B cell (primary cell): ENCODE data around the gene AASDHPPT. TPM values are rescaled to one million over a fixed set of nuclear protein-coding genes. Genes with fewer than 3 reads are reported as not detected.

Experiments
- ATAC-seq: fragments of 200-7000 bp; cut with Tn5 transposase; one replicate; pipeline ENCODE4 v1.10.0; 2021; ENCODE audit warnings: low read depth, mild to moderate bottlenecking, moderate number of reproducible peaks, moderate library complexity
- CTCF ChIA-PET: fragments of 350-600 bp; sonication (Branson Sonifier 250); formaldehyde crosslinking; loops from one replicate; lab custom pipeline; 2021; ENCODE audit warnings: antibody characterized with exemption, inconsistent platforms; lab: Charles Lee
- POLR2A ChIA-PET: fragments of 350-600 bp; sonication (Branson Sonifier 250); formaldehyde crosslinking; loops from one replicate; lab custom pipeline; 2021; ENCODE audit warnings: antibody characterized with exemption; lab: Charles Lee
- DNase-seq: peaks from one replicate; pipeline ENCODE4 v3.0.0; 2013
- H2AFZ ChIP-seq: 2 replicates; pipeline ENCODE4 v1.6.1; 2012; ENCODE audit warnings: mild to moderate bottlenecking, low read depth, low read length; ENCODE audit not compliant: insufficient read depth, poor library complexity, severe bottlenecking
- H3K27ac ChIP-seq, 2 donors: 1 replicate in 1 of 2; 2 replicates in 1 of 2; pipeline ENCODE4 v1.5.1; 2012 to 2013; ENCODE audit warnings: low read length in 2 of 2, mild to moderate bottlenecking in 2 of 2, moderate library complexity in 1 of 2
- H3K27me3 ChIP-seq, 4 experiments: fragments of 200-600 bp in 1 of 4; sonication (generic) in 1 of 4; replicated peaks in 1 of 4; 1 replicate in 2 of 4; 2 replicates in 2 of 4; pipeline versions ENCODE4 v1.6.1 to v1.7.0; 2013 to 2016; ENCODE audit warnings: low read length in 3 of 4, mild to moderate bottlenecking in 2 of 4, mixed read lengths in 1 of 4, moderate library complexity in 1 of 4; ENCODE audit not compliant: insufficient read depth in 4 of 4, control insufficient read depth in 3 of 4; ENCODE audit errors: control extremely low read depth in 1 of 4
- H3K36me3 ChIP-seq, 2 experiments: replicated peaks in 1 of 2; 1 replicate in 1 of 2; 2 replicates in 1 of 2; pipeline versions ENCODE4 v1.6.1 to v1.7.1; 2013; ENCODE audit warnings: low read length in 1 of 2; ENCODE audit not compliant: insufficient read depth in 2 of 2, control insufficient read depth in 1 of 2; ENCODE audit errors: control extremely low read depth in 1 of 2, extremely low read depth in 1 of 2
- H3K4me1 ChIP-seq, 2 donors: fragments of 200-600 bp in 1 of 2; sonication (generic) in 1 of 2; 1 replicate in 1 of 2; 2 replicates in 1 of 2; pipeline versions ENCODE4 v1.5.1 to v1.6.1; 2013 to 2017; ENCODE audit warnings: low read length in 2 of 2; ENCODE audit not compliant: control insufficient read depth in 2 of 2, insufficient read depth in 2 of 2
- H3K4me2 ChIP-seq: replicated peaks from 2 replicates; pipeline ENCODE3; 2012; ENCODE audit warnings: mild to moderate bottlenecking, low read depth, low read length; ENCODE audit not compliant: poor library complexity, severe bottlenecking
- H3K4me3 ChIP-seq, 5 experiments: fragments of 200-600 bp in 1 of 5; sonication (generic) in 1 of 5; 1 replicate in 3 of 5; 2 replicates in 2 of 5; pipeline versions ENCODE4 v1.5.1 to v1.7.0; 2011 to 2016; ENCODE audit warnings: low read length in 4 of 5, mild to moderate bottlenecking in 4 of 5, low read depth in 2 of 5, control low read depth in 1 of 5, moderate library complexity in 1 of 5; ENCODE audit not compliant: insufficient read depth in 1 of 5; ENCODE audit errors: control extremely low read depth in 1 of 5, extremely low read depth in 1 of 5
- H3K79me2 ChIP-seq: fragments of 200-600 bp; sonication (generic); one replicate; pipeline ENCODE4 v1.6.0; 2016; ENCODE audit warnings: low read length; ENCODE audit not compliant: control insufficient read depth, insufficient read depth
- H3K9ac ChIP-seq: fragments of 200-600 bp; sonication (generic); 2 replicates; pipeline ENCODE4 v1.6.1; 2017; ENCODE audit warnings: mild to moderate bottlenecking, low read length, moderate library complexity
- H3K9me3 ChIP-seq, 3 donors: one replicate each; pipeline versions ENCODE4 v1.6.1 to v1.7.1; 2013; ENCODE audit warnings: low read length in 2 of 3; ENCODE audit not compliant: control insufficient read depth in 2 of 3, insufficient read depth in 1 of 3; ENCODE audit errors: control extremely low read depth in 1 of 3
- H4K20me1 ChIP-seq: 2 replicates; pipeline ENCODE4 v1.6.0; 2012; ENCODE audit warnings: mild to moderate bottlenecking, low read length; ENCODE audit not compliant: insufficient read depth, control insufficient read depth, poor library complexity, severe bottlenecking
- H3K27ac Mint-ChIP-seq: one replicate; pipeline ENCODE4 v1.8.0; 2021; ENCODE audit warnings: mixed read lengths
- H3K27me3 Mint-ChIP-seq: one replicate; pipeline ENCODE4 v1.8.0; 2021; ENCODE audit warnings: mixed read lengths
- H3K4me1 Mint-ChIP-seq: one replicate; pipeline ENCODE4 v1.8.0; 2021; ENCODE audit warnings: mixed read lengths
- H3K4me3 Mint-ChIP-seq: one replicate; pipeline ENCODE4 v1.8.0; 2021; ENCODE audit warnings: mixed read lengths
- H3K9me3 Mint-ChIP-seq: one replicate; pipeline ENCODE4 v1.8.0; 2022; ENCODE audit warnings: mixed read lengths; ENCODE audit not compliant: insufficient read depth
- EZH2 ChIP-seq: IDR thresholded peaks from 2 replicates; pipeline ENCODE4 v1.6.1; 2012; ENCODE audit warnings: borderline replicate concordance, low read depth, mild to moderate bottlenecking, moderate library complexity, low read length; ENCODE audit not compliant: insufficient read depth, poor library complexity, severe bottlenecking
- WGBS: methylation state at CpG from one replicate; pipeline ENCODE4 v1.1.5; 2013; ENCODE audit warnings: missing lambda C conversion rate; ENCODE audit not compliant: insufficient coverage; 5-methylcytosine and 5-hydroxymethylcytosine counted together
- intact Hi-C: fragments of 100-400 bp; cut with micrococcal nuclease; formaldehyde crosslinking; loops from one replicate; pipeline ENCODE4 v1.10.0; 2022
- polyA plus RNA-seq: library from polyadenylated mRNA; depleted of rRNA; stranded (reverse); fragments of >200 nt; gene quantifications from 2 replicates; pipeline ENCODE4 v1.2.3, GENCODE V29; 2012
- total RNA-seq, 2 donors: library from RNA; stranded (reverse); fragments of 120-200 nt in 1 of 2; gene quantifications; 1 replicate in 1 of 2; 2 replicates in 1 of 2; pipeline versions ENCODE4 v1.2.3 to v1.2.4, GENCODE V29; 2013 to 2022
- TF ChIP-seq, protein P1 (sequence below): fragments of 200-600 bp; IDR thresholded peaks from one replicate; pipeline ENCODE4 v1.8.0; 2022; ENCODE audit warnings: antibody characterized with exemption, mild to moderate bottlenecking

AASDHPPT gene
- total and polyA plus RNA-seq, 2 donors (not counting 1 experiment from before 2014, with no cell fraction given), result 12.6 to 25.5 TPM

DNA sequence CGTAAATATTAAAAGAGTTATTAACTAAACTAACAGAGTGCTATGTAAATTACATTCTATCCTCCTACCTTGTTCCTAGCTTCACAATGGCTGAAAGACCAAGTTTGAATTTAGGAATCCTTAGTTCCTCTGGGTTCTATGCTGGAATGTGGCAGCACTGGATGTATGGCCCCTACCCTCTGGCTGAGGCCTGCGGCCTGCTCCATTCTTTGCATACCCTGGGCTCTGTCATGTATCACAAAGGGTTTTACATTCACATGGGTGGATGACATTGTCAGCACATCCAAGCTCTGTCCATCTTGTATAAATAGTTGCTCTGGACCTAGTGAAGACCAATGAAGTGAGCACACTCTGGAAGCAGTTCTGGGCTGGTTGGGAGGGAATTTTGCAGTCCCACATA lies 54.5 kb downstream of the AASDHPPT start:
- CTCF ChIA-PET, result no interaction called here

GRCh38 chr11:106132582-106133354 lies 55.3 kb downstream of the AASDHPPT start:
- H3K4me3 Mint-ChIP-seq, result no peak overlapping the region
- ChIA-PET POLR2A (no interaction called here), CTCF (no interaction called here)
- no peak for DNase-seq
- intact Hi-C loops, result no loop called here
- Histone ChIP-seq H4K20me1 (no peaks in the 10 kb centered on the region), H3K4me3 (no peak overlapping the region), H3K9me3 (no peaks in the 10 kb centered on the region), H3K9ac (no peak overlapping the region), H3K27me3 (peaks cover 0 to 3% (median 0%) of the 10 kb centered on the region in 4 experiments), H3K27ac (no peak overlapping the region), H3K4me1 (no peaks in the 10 kb centered on the region), H3K4me2 (no peak overlapping the region), H3K36me3 (no peaks in the 10 kb centered on the region), H2AFZ (no peak overlapping the region), H3K79me2 (no peaks in the 10 kb centered on the region)
- WGBS, result 71% methylated on average over 1 of the region's 3 CpGs
- H3K4me1 Mint-ChIP-seq, result no peaks in the 10 kb centered on the region
- TF ChIP-seq, protein P1, sequence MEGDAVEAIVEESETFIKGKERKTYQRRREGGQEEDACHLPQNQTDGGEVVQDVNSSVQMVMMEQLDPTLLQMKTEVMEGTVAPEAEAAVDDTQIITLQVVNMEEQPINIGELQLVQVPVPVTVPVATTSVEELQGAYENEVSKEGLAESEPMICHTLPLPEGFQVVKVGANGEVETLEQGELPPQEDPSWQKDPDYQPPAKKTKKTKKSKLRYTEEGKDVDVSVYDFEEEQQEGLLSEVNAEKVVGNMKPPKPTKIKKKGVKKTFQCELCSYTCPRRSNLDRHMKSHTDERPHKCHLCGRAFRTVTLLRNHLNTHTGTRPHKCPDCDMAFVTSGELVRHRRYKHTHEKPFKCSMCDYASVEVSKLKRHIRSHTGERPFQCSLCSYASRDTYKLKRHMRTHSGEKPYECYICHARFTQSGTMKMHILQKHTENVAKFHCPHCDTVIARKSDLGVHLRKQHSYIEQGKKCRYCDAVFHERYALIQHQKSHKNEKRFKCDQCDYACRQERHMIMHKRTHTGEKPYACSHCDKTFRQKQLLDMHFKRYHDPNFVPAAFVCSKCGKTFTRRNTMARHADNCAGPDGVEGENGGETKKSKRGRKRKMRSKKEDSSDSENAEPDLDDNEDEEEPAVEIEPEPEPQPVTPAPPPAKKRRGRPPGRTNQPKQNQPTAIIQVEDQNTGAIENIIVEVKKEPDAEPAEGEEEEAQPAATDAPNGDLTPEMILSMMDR, result no peak
- TF ChIP-seq EZH2, result no peak
- H3K27ac Mint-ChIP-seq, result no peak overlapping the region
- no peaks in the 10 kb centered on the region for H3K9me3 Mint-ChIP-seq
- no peak for ATAC-seq
- H3K27me3 Mint-ChIP-seq, result peaks cover 10% of the 10 kb centered on the region

More for the DNA sequence above, 54.5 kb downstream of the AASDHPPT start:
- WGBS, result 100% methylated on average over 1 of the region's 2 CpGs
- TF ChIP-seq EZH2, result no peak
- TF ChIP-seq, protein P1, result no peak
- H2AFZ ChIP-seq, result no peak overlapping the region
- H3K27me3 ChIP-seq, result peaks cover 0 to 3% (median 0%) of the 10 kb centered on the region in 4 experiments
- H3K9me3 ChIP-seq, result no peaks in the 10 kb centered on the region
- Mint-ChIP-seq H3K4me1 (no peaks in the 10 kb centered on the region), H3K27me3 (peaks cover 10% of the 10 kb centered on the region), H3K27ac (no peak overlapping the region), H3K9me3 (no peaks in the 10 kb centered on the region), H3K4me3 (no peak overlapping the region)
- no peak overlapping the region for H3K4me3 ChIP-seq
- ATAC-seq (no peak), DNase-seq (no peak)
- H3K36me3 ChIP-seq, result no peaks in the 10 kb centered on the region
- POLR2A ChIA-PET, result no interaction called here
- no peaks in the 10 kb centered on the region for H4K20me1 ChIP-seq
- H3K79me2 ChIP-seq, result no peaks in the 10 kb centered on the region
- H3K27ac ChIP-seq, result no peak overlapping the region
- H3K4me2 ChIP-seq, result no peak overlapping the region
- H3K9ac ChIP-seq, result no peak overlapping the region
- intact Hi-C loops, result no loop called here
- H3K4me1 ChIP-seq, result no peaks in the 10 kb centered on the region
